Transverse colon (tissue), 3 donors: Measurements from ENCODE around the gene TGFBI.

ENCODE experiments used
- POLR2A ChIP-seq: fragments of 450-650 bp; IDR thresholded peaks from one replicate; pipeline ENCODE4 v1.6.1; 2016; ENCODE audit warnings: antibody characterized with exemption, mild to moderate bottlenecking, moderate library complexity
- TF ChIP-seq, protein P1 (sequence below), 5 experiments: fragments of 200-600 bp in 3 of 5; fragments of 450-650 bp in 2 of 5; sonication (generic) in 3 of 5; IDR thresholded peaks; 1 replicate in 2 of 5; 2 replicates in 3 of 5; pipeline ENCODE4 v1.5.1; 2016 to 2017; ENCODE audit warnings: antibody characterized with exemption in 5 of 5, inconsistent platforms in 3 of 5, mild to moderate bottlenecking in 2 of 5, moderate library complexity in 1 of 5

DNA sequence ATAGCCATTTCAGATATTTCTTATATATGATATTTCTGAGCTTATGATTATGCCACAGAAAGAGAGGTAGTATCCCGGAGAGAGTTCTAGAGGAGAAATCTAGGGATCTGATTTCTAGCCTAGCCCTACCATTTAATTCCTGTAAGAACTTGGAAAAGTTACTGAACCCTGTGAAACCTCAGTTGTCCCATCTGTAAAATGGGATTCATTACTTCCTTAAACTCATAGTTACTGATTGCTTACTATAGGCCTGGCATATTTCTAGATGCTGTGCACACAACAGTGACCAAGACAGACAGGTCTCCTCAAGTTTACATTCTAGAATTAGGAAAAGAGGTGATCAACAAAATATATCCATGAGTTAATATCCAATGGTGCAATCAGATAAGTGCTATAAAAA is 73.1 kb downstream of the TGFBI start:
- TF ChIP-seq POLR2A = no peak
- TF ChIP-seq, protein P1, sequence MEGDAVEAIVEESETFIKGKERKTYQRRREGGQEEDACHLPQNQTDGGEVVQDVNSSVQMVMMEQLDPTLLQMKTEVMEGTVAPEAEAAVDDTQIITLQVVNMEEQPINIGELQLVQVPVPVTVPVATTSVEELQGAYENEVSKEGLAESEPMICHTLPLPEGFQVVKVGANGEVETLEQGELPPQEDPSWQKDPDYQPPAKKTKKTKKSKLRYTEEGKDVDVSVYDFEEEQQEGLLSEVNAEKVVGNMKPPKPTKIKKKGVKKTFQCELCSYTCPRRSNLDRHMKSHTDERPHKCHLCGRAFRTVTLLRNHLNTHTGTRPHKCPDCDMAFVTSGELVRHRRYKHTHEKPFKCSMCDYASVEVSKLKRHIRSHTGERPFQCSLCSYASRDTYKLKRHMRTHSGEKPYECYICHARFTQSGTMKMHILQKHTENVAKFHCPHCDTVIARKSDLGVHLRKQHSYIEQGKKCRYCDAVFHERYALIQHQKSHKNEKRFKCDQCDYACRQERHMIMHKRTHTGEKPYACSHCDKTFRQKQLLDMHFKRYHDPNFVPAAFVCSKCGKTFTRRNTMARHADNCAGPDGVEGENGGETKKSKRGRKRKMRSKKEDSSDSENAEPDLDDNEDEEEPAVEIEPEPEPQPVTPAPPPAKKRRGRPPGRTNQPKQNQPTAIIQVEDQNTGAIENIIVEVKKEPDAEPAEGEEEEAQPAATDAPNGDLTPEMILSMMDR (IDR thresholded peaks at IDR 0.05) = no peak
